ENCODE data around the gene FOXJ3.

GRCh38 chr1:42333662-42334239 is 1.3 kb downstream of the FOXJ3 start:
- TF ChIP-seq CTCF (IDR thresholded peaks at IDR 0.05): no peak
- no peak for TF ChIP-seq EZH2 (IDR thresholded peaks at IDR 0.05; ENCODE audit: borderline replicate concordance, insufficient read depth, low read depth, low read length, poor library complexity, severe bottlenecking)
